H1 (cell line): ENCODE measurements around the gene KIAA1328. TPM values are rescaled to one million over a fixed set of nuclear protein-coding genes. Genes with fewer than 3 reads are reported as not detected.

Source experiments
- CTCF ChIA-PET: fragments of 300-600 bp; sonication (Branson Sonifier 250); formaldehyde crosslinking; loops from one replicate; lab custom pipeline; 2021; ENCODE audit not compliant: partially characterized antibody; lab: Charles Lee
- POLR2A ChIA-PET: fragments of 300-600 bp; sonication (Branson Sonifier 250); formaldehyde crosslinking; loops from one replicate; lab custom pipeline; 2021; ENCODE audit warnings: inconsistent platforms; ENCODE audit not compliant: partially characterized antibody; lab: Charles Lee
- DNase-seq, 2 experiments: peaks; one replicate each; pipeline versions ENCODE4 v3.0.0 to v3.0.0-alpha.2; 2010 to 2022; ENCODE audit warnings: low spot score in 2 of 2, low read depth in 1 of 2, mixed read lengths in 1 of 2
- FAIRE-seq: peaks from 2 replicates; lab custom pipeline; 2011; peaks lifted over from hg19 to GRCh38; lab: Jason Lieb, UNC
- H2AFZ ChIP-seq: 2 replicates; pipeline ENCODE4 v1.8.1; 2012; ENCODE audit warnings: low read length, inconsistent platforms
- H2AK5ac ChIP-seq: 2 replicates; pipeline ENCODE4 v1.6.1; 2013; ENCODE audit warnings: low read depth, low read length
- H2BK120ac ChIP-seq: replicated peaks from 2 replicates; pipeline ENCODE3; 2013; ENCODE audit warnings: low read depth, low read length, inconsistent platforms
- H2BK12ac ChIP-seq: 2 replicates; pipeline ENCODE4 v1.6.1; 2013; ENCODE audit warnings: low read depth, low read length
- H2BK15ac ChIP-seq: 2 replicates; pipeline ENCODE4 v1.6.1; 2013; ENCODE audit warnings: low read length
- H2BK20ac ChIP-seq: 2 replicates; pipeline ENCODE4 v1.6.1; 2013; ENCODE audit warnings: low read length
- H2BK5ac ChIP-seq: 2 replicates; pipeline ENCODE4 v1.6.1; 2013; ENCODE audit warnings: low read depth, low read length
- H3K14ac ChIP-seq: 2 replicates; pipeline ENCODE4 v1.6.1; 2013; ENCODE audit warnings: inconsistent platforms; ENCODE audit not compliant: insufficient read length
- H3K18ac ChIP-seq: 2 replicates; pipeline ENCODE4 v1.6.1; 2013; ENCODE audit warnings: low read length; ENCODE audit errors: extremely low read depth
- H3K23ac ChIP-seq: 2 replicates; pipeline ENCODE4 v1.6.1; 2013; ENCODE audit warnings: inconsistent platforms; ENCODE audit not compliant: insufficient read length
- H3K23me2 ChIP-seq: 2 replicates; pipeline ENCODE4 v1.6.1; 2013; ENCODE audit warnings: low read depth, low read length
- H3K27ac ChIP-seq: 2 replicates; pipeline ENCODE4 v1.6.1; 2011; ENCODE audit warnings: low read depth, low read length, inconsistent platforms
- H3K27me3 ChIP-seq, 4 experiments: replicated peaks in 1 of 4; 1 replicate in 1 of 4; 2 replicates in 3 of 4; pipeline versions ENCODE4 v1.6.1 to v1.8.1; 2011 to 2013; ENCODE audit warnings: low read length in 3 of 4, mild to moderate bottlenecking in 3 of 4, inconsistent platforms in 2 of 4, mixed read lengths in 2 of 4, moderate library complexity in 1 of 4; ENCODE audit not compliant: control insufficient read depth in 3 of 4, insufficient read depth in 3 of 4; ENCODE audit errors: extremely low read depth in 1 of 4
- H3K36me3 ChIP-seq, 4 experiments: 2 replicates each; pipeline versions ENCODE4 v1.6.1 to v1.8.1; 2011 to 2013; ENCODE audit warnings: mild to moderate bottlenecking in 4 of 4, low read length in 3 of 4, moderate library complexity in 2 of 4, control low read depth in 1 of 4, inconsistent platforms in 1 of 4; ENCODE audit not compliant: insufficient read depth in 4 of 4, control insufficient read depth in 2 of 4
- H3K4ac ChIP-seq: replicated peaks from 2 replicates; pipeline ENCODE3; 2013; ENCODE audit warnings: low read length, low read depth, mixed read lengths, inconsistent platforms; ENCODE audit not compliant: insufficient read length
- H3K4me1 ChIP-seq, 4 experiments: replicated peaks in 1 of 4; 1 replicate in 1 of 4; 2 replicates in 3 of 4; pipeline versions ENCODE4 v1.6.1 to v1.8.1; 2011 to 2013; ENCODE audit warnings: low read length in 3 of 4, inconsistent platforms in 2 of 4, mixed read lengths in 1 of 4; ENCODE audit not compliant: insufficient read depth in 4 of 4, control insufficient read depth in 3 of 4
- H3K4me2 ChIP-seq, 2 experiments: 2 replicates each; pipeline versions ENCODE4 v1.6.1 to v1.8.1; 2011 to 2013; ENCODE audit warnings: low read depth in 2 of 2, low read length in 2 of 2, control low read depth in 1 of 2, inconsistent platforms in 1 of 2, mild to moderate bottlenecking in 1 of 2; ENCODE audit not compliant: insufficient read depth in 1 of 2
- H3K4me3 ChIP-seq, 4 experiments: fragments of 200-600, 300-600 bp in 1 of 4; sonication (generic), shearing (Covaris generic), sonication (Bioruptor Twin) in 1 of 4; 2 replicates each; pipeline versions ENCODE4 v1.5.1 to v1.8.1; 2011 to 2016; ENCODE audit warnings: low read length in 4 of 4, low read depth in 3 of 4, control low read depth in 2 of 4, inconsistent platforms in 2 of 4, mild to moderate bottlenecking in 2 of 4, mixed read lengths in 1 of 4, moderate library complexity in 1 of 4; ENCODE audit not compliant: insufficient read depth in 2 of 4; ENCODE audit errors: extremely low read depth in 1 of 4
- H3K56ac ChIP-seq: replicated peaks from 2 replicates; pipeline ENCODE3; 2013; ENCODE audit warnings: low read depth, mild to moderate bottlenecking, mixed read lengths, low read length, inconsistent platforms; ENCODE audit not compliant: insufficient read length
- H3K79me1 ChIP-seq: 2 replicates; pipeline ENCODE4 v1.6.1; 2013; ENCODE audit warnings: low read depth, low read length, control low read depth
- H3K79me2 ChIP-seq, 2 experiments: 2 replicates each; pipeline versions ENCODE4 v1.6.1 to v1.8.1; 2012 to 2013; ENCODE audit warnings: low read length in 2 of 2, mild to moderate bottlenecking in 2 of 2, inconsistent platforms in 1 of 2; ENCODE audit not compliant: insufficient read depth in 2 of 2, control insufficient read depth in 1 of 2
- H3K9ac ChIP-seq, 4 experiments: replicated peaks in 1 of 4; 1 replicate in 1 of 4; 2 replicates in 3 of 4; pipeline versions ENCODE4 v1.6.1 to v1.8.1; 2011 to 2013; ENCODE audit warnings: low read depth in 3 of 4, low read length in 3 of 4, control low read depth in 2 of 4, mild to moderate bottlenecking in 2 of 4, moderate library complexity in 2 of 4, inconsistent platforms in 1 of 4; ENCODE audit errors: extremely low read depth in 1 of 4
- H3K9me3 ChIP-seq, 2 experiments: 2 replicates each; pipeline versions ENCODE4 v1.6.1 to v1.8.1; 2012 to 2013; ENCODE audit warnings: mild to moderate bottlenecking in 2 of 2, moderate library complexity in 2 of 2, control low read depth in 1 of 2, inconsistent platforms in 1 of 2, low read depth in 1 of 2, low read length in 1 of 2, mixed read lengths in 1 of 2; ENCODE audit not compliant: insufficient read depth in 2 of 2
- H4K20me1 ChIP-seq, 2 experiments: replicated peaks in 1 of 2; 2 replicates each; pipeline versions ENCODE3 to v1.8.1; 2011 to 2013; ENCODE audit warnings: inconsistent platforms in 2 of 2, low read length in 2 of 2, mild to moderate bottlenecking in 1 of 2; ENCODE audit not compliant: insufficient read depth in 2 of 2, control insufficient read depth in 1 of 2
- H4K5ac ChIP-seq: 2 replicates; pipeline ENCODE4 v1.6.1; 2013; ENCODE audit warnings: low read length, low read depth, mixed read lengths, inconsistent platforms; ENCODE audit not compliant: insufficient read length
- H4K8ac ChIP-seq: 2 replicates; pipeline ENCODE4 v1.8.0; 2013; ENCODE audit warnings: mild to moderate bottlenecking, moderate library complexity, low read length, inconsistent platforms; ENCODE audit not compliant: insufficient read depth; ENCODE audit errors: extremely low read depth
- H4K91ac ChIP-seq: replicated peaks from 2 replicates; pipeline ENCODE3; 2013; ENCODE audit warnings: low read length, mixed read lengths, inconsistent platforms; ENCODE audit not compliant: insufficient read length
- ATF2 ChIP-seq: IDR thresholded peaks from 2 replicates; pipeline ENCODE4 v1.6.1; 2012; ENCODE audit warnings: low read length, inconsistent platforms
- FOSL1 ChIP-seq: IDR thresholded peaks from 2 replicates; pipeline ENCODE4 v1.6.1; 2011; ENCODE audit warnings: mild to moderate bottlenecking, low read depth, low read length, moderate library complexity; ENCODE audit not compliant: insufficient read depth
- GTF2F1 ChIP-seq: IDR thresholded peaks from 2 replicates; pipeline ENCODE4 v1.6.1; 2012; ENCODE audit warnings: low read depth, low read length, improper control_type of control experiment, borderline replicate concordance
- KDM5A ChIP-seq: fragments of 200-600 bp; IDR thresholded peaks from 2 replicates; pipeline ENCODE4 v1.7.1; 2012; ENCODE audit warnings: mild to moderate bottlenecking, low read length, inconsistent platforms, mixed read lengths
- SIRT6 ChIP-seq: IDR thresholded peaks from one replicate; pipeline ENCODE4 v1.7.1; 2012; ENCODE audit warnings: low read length, inconsistent platforms
- SUZ12 ChIP-seq: fragments of 200-600 bp; sonication (generic); IDR thresholded peaks from 2 replicates; pipeline ENCODE4 v1.6.1; 2012; ENCODE audit warnings: mild to moderate bottlenecking, inconsistent platforms, low read length, moderate library complexity, mixed read lengths
- TBP ChIP-seq: IDR thresholded peaks from 2 replicates; pipeline ENCODE4 v1.6.1; 2011; ENCODE audit warnings: low read depth, low read length, improper control_type of control experiment
- TEAD4 ChIP-seq: IDR thresholded peaks from 2 replicates; pipeline ENCODE4 v1.6.1; 2012; ENCODE audit warnings: low read depth, low read length, inconsistent platforms, mixed read lengths
- USF2 ChIP-seq: IDR thresholded peaks from 2 replicates; pipeline ENCODE4 v1.6.1; 2011; ENCODE audit warnings: low read length, improper control_type of control experiment
- WGBS, 2 experiments: shearing (Covaris generic) in 1 of 2; methylation state at CpG; one replicate each; pipeline versions ENCODE4 v1.1.6 to v1.1.7; 2013 to 2015; ENCODE audit warnings: low lambda C conversion rate in 2 of 2, mixed read lengths in 2 of 2, inconsistent platforms in 1 of 2, low coverage in 1 of 2, missing lambda C conversion rate in 1 of 2; ENCODE audit not compliant: insufficient replicate concordance in 2 of 2, insufficient coverage in 1 of 2, insufficient read length in 1 of 2; ENCODE audit errors: extremely low coverage in 1 of 2, missing lambda C conversion rate in 1 of 2; 5-methylcytosine and 5-hydroxymethylcytosine counted together
- polyA plus RNA-seq, 7 experiments: library from polyadenylated mRNA; depleted of rRNA in 3 of 7; stranded (reverse) in 5 of 7; unstranded in 2 of 7; fragments of >200 nt in 5 of 7; fragments of 200-250 nt in 2 of 7; gene quantifications; 1 replicate in 5 of 7; 2 replicates in 1 of 7; 4 replicates in 1 of 7; pipeline versions ENCODE4 v1.2.1 to v1.2.3, GENCODE V29; 2011 to 2013; ENCODE audit warnings: missing spikeins in 2 of 7, mixed read lengths in 2 of 7
- total RNA-seq: library from RNA; stranded (reverse); fragmentation: NEBNext Ultra II Directional; extraction: Animal tissue kit (Norgen Biotek cat#: 25700); gene quantifications from 2 replicates; pipeline ENCODE4 v1.2.1, GENCODE V29; 2021

KIAA1328 gene
- total and polyA plus RNA-seq, 2 of the 8 experiments (the other 6 are each of a cell fraction or from before 2014, with no cell fraction given), result 2.6 to 5.7 TPM

GRCh38 chr18:36963464-36963863 is 134.5 kb downstream of the KIAA1328 start:
- Histone ChIP-seq H3K14ac (no peak overlapping the region), H4K5ac (no peak overlapping the region), H3K4me2 (no peak overlapping the region), H3K9ac (no peak overlapping the region), H2BK15ac (no peak overlapping the region), H3K36me3 (peaks cover 0 to 5% (median under 1%) of the 10 kb centered on the region in 4 experiments; a peak in 2 of 8 replicates), H3K4ac (no peak overlapping the region), H2AK5ac (no peak overlapping the region), H3K79me1 (no peaks in the 10 kb centered on the region), H3K27me3 (no peaks in the 10 kb centered on the region), H2BK120ac (no peak overlapping the region), H4K8ac (no peak overlapping the region), H3K9me3 (peaks cover under 1 to 8% of the 10 kb centered on the region in 2 experiments), H4K91ac (no peak overlapping the region), H2BK12ac (no peak overlapping the region), H2BK5ac (no peak overlapping the region), H3K79me2 (no peaks in the 10 kb centered on the region), H3K56ac (no peak overlapping the region), H2BK20ac (no peak overlapping the region), H3K27ac (no peak overlapping the region), H3K4me1 (0 out of 7 replicates have a peak, but pooled peaks cover 0 to 2% (median 0%) of the 10 kb centered on the region in 4 experiments), H3K4me3 (no peak overlapping the region), H3K23ac (no peak overlapping the region), H3K18ac (no peak overlapping the region), H3K23me2 (no peaks in the 10 kb centered on the region), H4K20me1 (no peaks in the 10 kb centered on the region), H2AFZ (no peak overlapping the region)
- ChIA-PET POLR2A (no interaction called here), CTCF (no interaction called here)
- FAIRE-seq, result no peak
- 92% methylated on average over 2 of the region's 2 CpGs; no CpG with 5 or more reads in 1 of the 2 experiments for WGBS, 2 experiments
- DNase-seq, result no peak
- TF ChIP-seq GTF2F1 (no peak), KDM5A (no peak), SUZ12 (no peak), SIRT6 (no peak), TEAD4 (no peak), USF2 (no peak), ATF2 (no peak), FOSL1 (no peak), TBP (no peak)
